Skin epidermis (tissue), 12 donors: ENCODE data around the gene ZNF84.

ENCODE experiments used
- H3K27ac ChIP-seq, 21 experiments: fragments of 200-600 bp; sonication (generic) in 11 of 21; one replicate each; pipeline ENCODE4 v1.5.0; 2020; ENCODE audit warnings: mild to moderate bottlenecking in 3 of 21, inconsistent platforms in 2 of 21, moderate library complexity in 2 of 21
- H3K4me3 ChIP-seq, 7 experiments: fragments of 200-600 bp; sonication (generic) in 2 of 7; one replicate each; pipeline ENCODE4 v1.5.0; 2020; ENCODE audit warnings: inconsistent platforms in 2 of 7, mild to moderate bottlenecking in 2 of 7, moderate library complexity in 1 of 7

ZNF84 gene

GRCh38 chr12:133107121-133107520, 69.8 kb downstream of the ZNF84 start:
- Histone ChIP-seq H3K4me3 (no peak overlapping the region), H3K27ac (no peak overlapping the region)

DNA sequence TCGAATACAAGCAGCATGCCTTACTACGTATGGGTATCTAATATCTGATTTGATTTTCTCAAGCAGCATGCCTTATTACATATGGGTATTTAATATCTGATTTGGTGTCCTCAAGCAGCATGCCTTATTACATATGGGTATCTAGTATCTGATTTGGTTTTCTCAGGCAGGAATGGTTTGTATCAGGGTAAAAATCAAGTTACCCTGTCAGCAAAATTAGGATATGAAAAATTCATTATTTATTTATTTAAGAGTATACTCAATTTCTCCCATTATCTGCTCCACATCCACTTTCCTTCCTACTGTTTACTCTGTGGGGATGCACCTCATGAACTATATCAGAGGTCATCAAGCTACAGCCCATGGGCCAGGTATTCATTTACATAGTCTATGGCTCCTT, 70.8 kb downstream of the ZNF84 start:
- no peak overlapping the region for H3K4me3 ChIP-seq
- no peak overlapping the region for H3K27ac ChIP-seq
